Glomerular endothelial cell (primary cell): Measurements from ENCODE around the gene CDYL. TPM values are rescaled to one million over a fixed set of nuclear protein-coding genes. Genes with fewer than 3 reads are reported as not detected.

Experiments used
- DNase-seq: peaks from one replicate; pipeline ENCODE4 v3.0.0-alpha.2; 2011; ENCODE audit warnings: low read depth, low spot score; ENCODE audit errors: extremely low read depth
- total RNA-seq: library from RNA; depleted of rRNA; stranded (reverse); fragments of >200 nt; gene quantifications from 2 replicates; pipeline ENCODE4 v1.2.3, GENCODE V29; 2015

CDYL gene
- total RNA-seq, 1 donor from 2014 or later, result 28.9 TPM

- DNase-seq, result no peak
Measured at GRCh38 chr6:4774296-4774695, 1.9 kb upstream of the CDYL start.

- no peak for DNase-seq
Measured at GRCh38 chr6:4774715-4775493, 1.3 kb upstream of the CDYL start.

DNA sequence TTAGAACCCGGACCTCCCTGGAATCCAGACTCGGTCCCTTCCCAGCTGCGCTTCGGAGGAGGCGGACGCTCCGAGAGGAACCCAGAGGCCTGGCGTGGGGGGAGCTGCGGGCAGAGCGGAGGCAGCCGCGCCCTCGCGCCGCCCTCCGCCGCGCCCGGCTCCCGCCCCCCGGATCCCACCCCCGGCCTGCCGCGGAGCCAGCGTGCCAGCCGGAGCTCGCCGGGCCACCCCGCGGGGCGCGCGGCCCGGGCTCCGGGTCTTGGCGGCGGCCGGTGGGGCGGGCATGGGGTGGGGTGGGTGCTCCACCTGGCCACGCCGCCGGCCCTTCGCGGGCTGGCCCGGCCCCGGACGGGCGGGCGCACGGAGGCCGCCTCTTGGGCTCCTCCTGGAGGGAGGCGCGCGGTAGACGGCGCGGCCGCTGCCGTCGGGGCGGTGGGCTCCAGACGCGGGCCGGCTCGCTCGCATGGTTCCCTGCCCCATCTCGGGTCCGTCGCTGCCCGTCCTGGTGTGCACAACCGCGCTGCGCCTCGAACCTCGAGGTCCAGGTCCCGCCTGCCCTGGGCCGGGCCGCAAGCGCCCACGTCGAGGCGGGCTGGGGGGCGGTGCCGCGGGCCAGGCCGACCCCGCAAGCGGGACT, 592 bp upstream of the CDYL start:
- no peak for DNase-seq

DNA sequence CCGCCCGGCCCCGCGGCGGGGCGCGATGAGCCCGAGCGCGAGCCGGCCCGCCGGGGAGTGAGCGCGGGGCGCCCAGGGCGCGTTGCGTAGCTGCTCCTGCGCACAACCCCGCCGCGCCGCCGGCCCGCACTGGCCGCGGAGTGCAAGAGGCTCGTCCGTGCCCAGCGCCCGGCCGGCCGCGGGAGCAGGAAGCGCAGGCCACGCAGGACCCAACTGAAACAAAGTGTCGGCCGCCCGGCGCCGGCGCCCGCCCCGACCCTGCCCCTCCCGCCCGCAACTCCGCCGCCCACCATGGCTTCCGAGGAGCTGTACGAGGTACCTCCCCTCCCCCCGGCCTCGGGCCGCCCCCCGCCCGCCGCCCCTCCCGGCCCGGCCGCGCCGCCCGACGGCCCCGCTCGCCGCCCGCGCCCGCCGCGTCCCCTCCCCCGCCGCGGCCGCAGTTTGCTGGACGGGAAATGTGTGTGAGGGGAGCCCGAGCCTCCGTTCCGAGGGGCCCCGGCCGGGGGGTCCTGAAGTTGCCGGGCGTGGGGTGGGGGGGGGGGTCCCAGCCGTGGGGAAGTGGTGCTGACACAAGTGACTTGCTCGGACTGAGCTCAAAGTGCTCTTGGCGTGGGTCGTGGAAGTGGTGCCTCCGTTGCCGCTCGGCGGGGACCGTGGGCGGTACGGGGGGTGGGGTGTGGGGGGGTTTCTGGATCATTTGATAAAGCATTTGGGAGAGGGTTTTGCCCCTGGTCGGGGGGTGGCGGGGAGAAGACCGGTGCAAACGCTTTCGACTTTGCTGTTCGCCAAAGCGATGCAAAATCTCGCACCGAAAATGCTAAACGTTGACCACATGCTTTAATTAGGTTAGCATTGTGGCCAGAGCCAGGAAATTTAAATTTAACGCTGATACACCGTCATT, 539 bp downstream of the CDYL start:
- DNase-seq, result no peak

DNA sequence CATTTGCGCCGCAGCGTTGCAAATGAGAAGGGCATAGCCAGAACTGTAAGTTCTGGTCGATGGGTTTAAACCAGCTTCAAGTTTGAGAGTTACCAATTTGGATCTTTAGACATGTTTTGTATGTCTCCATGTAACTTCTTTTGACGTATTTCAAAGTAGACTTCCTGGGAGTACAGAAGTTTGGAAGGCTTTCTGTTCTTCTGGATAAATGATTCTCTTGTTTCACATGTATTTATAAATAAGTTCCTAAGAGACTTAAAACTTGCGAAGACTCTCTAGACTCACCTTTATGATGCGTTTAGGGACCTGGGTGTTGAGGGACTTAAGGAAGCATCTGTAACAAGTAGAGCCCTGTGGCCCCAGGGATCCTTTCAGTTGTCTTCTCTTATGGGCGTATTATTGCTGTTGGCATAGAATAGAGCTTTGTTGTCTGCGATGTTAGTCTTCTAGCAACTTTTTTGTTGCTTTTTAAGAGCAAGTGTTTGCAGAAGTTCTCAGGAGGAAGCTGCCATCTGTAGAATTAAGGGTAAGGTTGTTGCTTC, 1.3 kb downstream of the CDYL start:
- no peak for DNase-seq

GRCh38 chr6:4778086-4778485, 1.9 kb downstream of the CDYL start:
- DNase-seq, result no peak

GRCh38 chr6:4780360-4780812, 4.2 kb downstream of the CDYL start:
- DNase-seq, result no peak

DNA sequence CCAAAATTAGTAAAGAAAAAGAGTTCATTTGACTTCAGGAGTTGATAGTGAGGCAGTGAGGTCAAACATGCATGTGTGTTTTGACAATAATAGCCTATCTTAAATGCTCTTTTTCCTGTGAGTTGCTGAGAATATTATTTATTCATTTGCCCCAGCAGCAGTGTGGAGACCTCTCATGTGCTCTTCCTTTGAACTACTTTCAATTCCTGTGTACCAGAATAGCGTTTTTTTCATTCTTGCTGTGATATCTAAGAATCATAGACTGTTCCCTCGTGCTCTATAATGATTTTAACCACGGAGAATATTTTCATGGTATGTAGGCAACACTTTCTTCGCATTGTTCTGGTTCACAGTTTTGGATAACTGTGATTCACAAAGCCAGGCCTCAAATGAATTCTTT, 5.2 kb downstream of the CDYL start:
- no peak for DNase-seq

- no peak for DNase-seq
Measured at GRCh38 chr6:4781967-4782575, 5.9 kb downstream of the CDYL start.

GRCh38 chr6:4786996-4787395, 10.8 kb downstream of the CDYL start:
- DNase-seq, result no peak

DNA sequence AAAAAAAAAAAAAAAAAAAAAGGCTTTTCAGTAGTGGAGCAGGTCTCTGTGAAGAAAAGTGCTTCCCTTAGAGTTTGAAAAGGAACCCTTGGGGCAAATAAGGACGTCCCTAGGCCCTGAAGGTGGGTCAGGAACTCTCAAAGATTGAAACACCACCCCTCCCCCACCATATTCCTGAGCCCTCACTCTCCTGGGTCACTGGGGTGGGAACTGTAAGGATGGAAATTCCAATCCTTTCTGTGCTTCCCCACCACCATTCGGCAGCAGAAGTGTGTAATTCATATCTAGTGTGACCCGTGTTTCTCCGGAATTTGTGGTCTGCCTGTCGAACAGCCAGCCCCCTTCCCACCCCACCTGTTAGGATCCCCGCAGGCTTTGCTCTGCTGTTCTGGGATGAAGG, 12.3 kb downstream of the CDYL start:
- DNase-seq, result no peak

DNA sequence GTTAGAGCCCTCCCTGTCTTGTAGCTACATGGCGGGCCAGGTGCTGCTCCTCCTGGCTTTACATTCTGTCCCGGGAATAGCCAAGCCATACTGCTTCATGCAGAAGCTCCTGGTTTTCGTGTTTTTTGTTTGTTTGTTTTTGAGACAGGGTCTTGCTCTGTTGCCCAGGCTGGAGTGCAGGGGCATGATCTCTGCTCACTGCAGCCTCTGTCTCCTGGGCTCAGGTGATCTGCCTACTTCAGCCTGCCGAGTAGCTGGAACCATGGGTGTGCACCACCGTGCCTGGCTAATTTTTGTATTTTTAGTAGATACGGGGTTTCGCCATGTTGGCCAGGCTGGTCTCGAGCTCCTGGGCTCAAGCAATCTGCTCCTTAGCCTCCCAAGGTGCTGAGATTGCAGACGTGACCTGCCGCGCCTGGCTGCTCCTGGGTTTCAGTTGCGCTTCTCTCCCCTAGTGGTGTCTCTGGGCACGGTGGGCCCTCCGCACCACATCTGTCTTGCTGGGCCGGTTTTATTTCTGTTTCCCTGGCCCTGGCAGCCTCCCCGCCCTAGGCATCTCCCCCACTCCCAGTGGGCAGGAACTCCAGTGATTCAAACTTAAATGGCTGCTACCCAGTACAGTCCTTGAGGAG, 12.9 kb downstream of the CDYL start:
- DNase-seq, result no peak

GRCh38 chr6:4790158-4790899, 14.1 kb downstream of the CDYL start:
- no peak for DNase-seq

DNA sequence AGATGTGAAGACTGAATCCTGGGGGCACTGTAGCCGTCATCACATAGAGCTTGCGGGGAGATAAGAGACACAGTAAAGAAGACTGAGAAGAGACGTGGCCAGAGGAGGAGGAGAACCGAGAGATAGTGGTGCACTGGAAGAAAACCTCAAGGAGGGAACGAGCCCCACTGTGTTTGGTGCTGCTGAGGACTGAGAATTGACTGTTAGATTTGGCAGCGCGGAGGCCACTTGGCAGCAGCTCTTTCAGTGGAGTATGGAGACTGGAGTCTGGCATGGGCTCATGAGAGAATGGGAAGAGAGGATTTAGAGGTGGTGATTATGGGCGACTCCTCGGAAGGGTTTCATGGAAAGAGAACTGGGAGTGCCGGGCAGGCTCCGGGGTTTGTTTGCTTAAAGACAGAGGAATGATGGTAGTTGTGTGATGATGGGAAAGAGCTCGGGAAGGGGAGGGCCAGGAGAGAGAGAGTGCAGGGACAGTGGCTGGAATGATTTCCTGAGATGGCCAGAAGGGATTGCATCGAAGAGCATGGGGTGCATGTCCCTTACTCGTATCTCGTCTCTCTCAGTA, 18.0 kb downstream of the CDYL start:
- DNase-seq, result no peak

DNA sequence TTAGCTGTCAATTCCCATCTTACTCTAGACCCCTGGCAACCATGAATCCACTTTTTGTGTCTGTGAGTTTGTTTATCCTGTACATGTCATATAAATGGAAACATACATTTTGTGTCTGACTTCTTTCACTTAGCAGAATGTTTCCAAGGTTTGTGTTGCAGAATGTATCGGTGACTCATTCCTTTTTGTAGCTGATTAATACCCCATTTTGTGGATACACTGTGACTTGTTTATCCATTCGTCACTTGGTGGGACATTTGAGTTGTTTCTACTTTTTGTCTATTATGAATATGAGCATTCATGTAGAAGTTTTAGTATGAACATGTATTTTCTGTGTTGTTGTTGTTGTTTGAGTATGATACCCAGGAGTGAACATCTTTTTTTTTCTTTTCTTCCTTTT, 21.4 kb downstream of the CDYL start:
- DNase-seq, result no peak

DNA sequence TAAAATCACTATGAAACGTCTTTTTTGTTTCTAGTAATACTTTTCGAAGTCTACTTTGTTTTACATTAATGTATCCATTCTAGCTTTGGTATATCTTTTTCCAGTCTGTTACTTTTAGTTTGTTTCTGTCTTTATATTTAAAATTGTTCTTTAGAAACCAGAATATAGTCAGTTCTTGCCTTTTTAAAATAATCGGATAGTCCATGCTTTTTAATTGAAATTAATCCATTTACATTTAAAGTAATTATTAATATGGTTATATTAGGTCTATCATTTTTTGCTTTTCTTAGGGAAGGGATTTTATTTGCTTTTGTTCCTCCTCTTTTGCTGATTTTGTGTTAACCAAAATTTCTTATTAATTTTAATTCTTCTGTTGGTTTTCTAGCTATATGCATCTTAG, 23.7 kb downstream of the CDYL start:
- no peak for DNase-seq

GRCh38 chr6:4800662-4801061, 24.5 kb downstream of the CDYL start:
- DNase-seq, result no peak

DNA sequence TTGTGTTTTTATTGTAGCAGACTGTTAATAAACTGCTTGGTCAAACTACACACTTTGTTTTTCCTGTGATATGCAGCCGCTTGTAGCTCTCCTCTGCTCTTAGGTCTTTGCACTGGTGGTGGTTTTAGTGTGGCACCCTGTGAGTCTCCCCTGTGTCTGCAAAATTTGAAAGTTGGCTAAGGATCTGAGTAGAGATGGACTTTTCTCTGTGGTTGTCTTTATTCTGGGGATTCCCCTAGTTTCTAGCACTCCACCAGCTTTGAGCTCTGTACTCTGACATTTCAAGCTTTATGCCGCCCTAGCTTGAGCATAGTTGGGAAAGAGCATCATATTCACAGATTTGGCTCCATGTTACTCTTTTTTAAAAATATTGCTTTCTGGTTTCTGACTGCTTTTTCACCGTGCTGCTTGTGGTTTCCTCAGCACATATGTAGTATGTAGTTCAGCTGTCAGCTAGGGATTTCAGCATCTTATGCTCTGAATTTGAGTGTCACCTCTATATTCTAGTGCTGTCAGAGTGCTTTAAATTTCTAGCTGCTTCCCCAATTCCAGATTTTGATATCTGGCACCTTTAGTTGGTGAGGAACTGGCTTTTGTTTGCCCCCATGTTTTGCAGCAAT, 25.4 kb downstream of the CDYL start:
- DNase-seq, result no peak
